Progenitor cell of endocrine pancreas (in vitro differentiated cells): ENCODE data around the gene SLAMF6. TPM values are rescaled to one million over a fixed set of nuclear protein-coding genes. Genes with fewer than 3 reads are reported as not detected.

Source experiments
- DNase-seq: peaks from one replicate; pipeline ENCODE4 v3.0.0; 2021; ENCODE audit warnings: low spot score; ENCODE audit not compliant: unreplicated experiment
- H3K27ac Mint-ChIP-seq: 2 replicates; pipeline ENCODE4 v1.8.0; 2021; ENCODE audit warnings: mild to moderate bottlenecking, moderate library complexity, mixed read lengths
- H3K27me3 Mint-ChIP-seq: 2 replicates; pipeline ENCODE4 v1.8.0; 2021; ENCODE audit warnings: mixed read lengths
- H3K36me3 Mint-ChIP-seq: 2 replicates; pipeline ENCODE4 v1.8.0; 2022; ENCODE audit warnings: mixed read lengths; ENCODE audit not compliant: insufficient read depth
- H3K4me1 Mint-ChIP-seq: 2 replicates; pipeline ENCODE4 v1.8.0; 2021; ENCODE audit warnings: low read depth, mixed read lengths
- H3K4me3 Mint-ChIP-seq: 2 replicates; pipeline ENCODE4 v1.8.0; 2021; ENCODE audit warnings: low read depth, mild to moderate bottlenecking, moderate library complexity, mixed read lengths
- H3K9me3 Mint-ChIP-seq: 2 replicates; pipeline ENCODE4 v1.8.0; 2021; ENCODE audit warnings: low read depth, mixed read lengths
- CTCF ChIP-seq: fragments of 200-600 bp; sonication (generic); IDR thresholded peaks from one replicate; pipeline ENCODE4 v1.5.0; 2021; ENCODE audit warnings: antibody characterized with exemption, mild to moderate bottlenecking; ENCODE audit not compliant: unreplicated experiment
- total RNA-seq: library from RNA; stranded (reverse); gene quantifications from 2 replicates; pipeline ENCODE4 v1.2.1, GENCODE V29; 2021

The SLAMF6 gene
- total RNA-seq, 1 donor from 2014 or later, result not detected

DNA sequence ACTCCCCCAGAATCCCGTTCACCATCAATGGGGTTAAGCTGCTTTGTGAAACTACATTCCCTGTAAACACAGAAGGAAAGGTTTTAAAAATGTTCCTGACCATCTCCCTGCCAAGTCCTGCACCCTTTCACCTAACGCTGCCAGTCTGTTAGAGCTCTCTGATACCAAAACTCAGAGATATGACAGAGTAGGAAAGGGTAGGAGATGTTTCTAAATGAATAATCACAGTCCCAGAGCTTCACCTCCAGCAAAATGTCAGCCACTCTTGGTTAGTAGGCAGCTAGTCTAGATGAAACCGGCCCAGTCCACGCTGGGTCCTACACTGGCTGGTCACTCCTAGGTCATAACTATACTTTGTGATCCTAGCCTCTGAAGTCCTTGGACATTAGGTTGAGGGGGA lies 26.7 kb downstream of the SLAMF6 start:
- no peak for DNase-seq
- peaks cover 1% of the 10 kb centered on the region for H3K36me3 Mint-ChIP-seq
- H3K27me3 Mint-ChIP-seq, result no peaks in the 10 kb centered on the region
- no peak overlapping the region for H3K27ac Mint-ChIP-seq
- no peak for TF ChIP-seq CTCF
- peaks cover 14% of the 10 kb centered on the region for H3K9me3 Mint-ChIP-seq
- H3K4me3 Mint-ChIP-seq, result no peak overlapping the region
- H3K4me1 Mint-ChIP-seq, result no peaks in the 10 kb centered on the region

DNA sequence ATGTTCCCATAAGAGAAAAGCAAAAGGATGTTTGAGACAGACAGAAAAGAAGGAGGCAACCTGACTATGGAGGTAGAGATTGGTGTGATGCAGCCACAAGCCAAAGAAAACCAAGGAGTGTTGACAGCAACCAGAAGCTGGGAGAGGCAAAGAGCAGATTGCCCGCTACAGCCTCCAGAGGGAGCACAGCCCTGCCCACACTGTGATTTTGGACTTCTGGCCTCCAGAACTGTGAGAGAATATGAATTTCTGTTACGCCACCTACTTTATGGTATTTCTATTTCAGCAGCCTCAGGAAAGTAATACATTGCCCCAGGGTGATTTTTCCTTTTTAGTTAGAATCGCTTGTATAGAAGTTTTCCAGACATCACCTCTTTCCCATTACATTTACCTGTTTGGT lies 28.4 kb downstream of the SLAMF6 start:
- Mint-ChIP-seq H3K9me3 (peaks cover 13% of the 10 kb centered on the region), H3K4me1 (no peaks in the 10 kb centered on the region), H3K4me3 (no peak overlapping the region), H3K27ac (no peak overlapping the region), H3K27me3 (no peaks in the 10 kb centered on the region), H3K36me3 (peaks cover 1% of the 10 kb centered on the region)
- DNase-seq, result no peak
- peak; percentile 45 for TF ChIP-seq CTCF

DNA sequence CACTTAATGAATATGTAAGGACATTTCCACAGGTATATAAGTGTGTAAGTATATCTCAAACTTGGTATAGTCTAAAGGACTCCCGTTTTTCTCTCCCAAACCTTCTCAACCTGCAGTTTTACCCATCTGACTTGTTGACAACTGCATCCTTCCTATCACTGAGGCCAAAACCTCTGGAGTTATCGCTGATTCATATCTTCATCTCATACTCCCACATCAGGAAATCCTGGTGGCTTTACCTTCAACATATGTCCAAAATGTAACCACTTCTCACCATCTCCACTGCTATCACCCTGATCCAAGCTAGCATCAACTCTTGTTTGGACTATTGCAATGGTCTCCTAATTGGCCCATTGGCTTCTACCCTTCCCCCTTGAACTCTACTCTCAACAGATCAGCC lies 30.4 kb downstream of the SLAMF6 start:
- Mint-ChIP-seq H3K27me3 (no peaks in the 10 kb centered on the region), H3K4me1 (no peaks in the 10 kb centered on the region), H3K4me3 (no peak overlapping the region), H3K36me3 (no peaks in the 10 kb centered on the region), H3K27ac (no peak overlapping the region), H3K9me3 (no peaks in the 10 kb centered on the region)
- no peak for DNase-seq
- no peak for TF ChIP-seq CTCF

GRCh38 chr1:160491981-160492380 lies 31.1 kb downstream of the SLAMF6 start:
- Mint-ChIP-seq H3K36me3 (no peaks in the 10 kb centered on the region), H3K9me3 (no peaks in the 10 kb centered on the region), H3K4me1 (no peaks in the 10 kb centered on the region), H3K27me3 (no peaks in the 10 kb centered on the region), H3K27ac (no peak overlapping the region), H3K4me3 (no peak overlapping the region)
- DNase-seq, result no peak
- TF ChIP-seq CTCF, result no peak

- Mint-ChIP-seq H3K36me3 (no peaks in the 10 kb centered on the region), H3K9me3 (no peaks in the 10 kb centered on the region), H3K4me3 (no peak overlapping the region), H3K27ac (no peak overlapping the region), H3K4me1 (no peaks in the 10 kb centered on the region), H3K27me3 (no peaks in the 10 kb centered on the region)
- no peak for TF ChIP-seq CTCF
- no peak for DNase-seq
These were observed 32.0 kb downstream of the SLAMF6 start for GRCh38 chr1:160491017-160491416.
